SHP77 treated with DMSO at 0.1 percent for 48 hours (cell line): ENCODE data around the gene CST3.
"Not testable (repeated sequence)": the region's sequence is repeated elsewhere in the genome, so short reads cannot be mapped to it uniquely, and the experiment has no call there.

Source experiments
- DNase-seq: peaks from one replicate; lab custom pipeline; 2025; lab: John Stamatoyannopoulos, UW

The CST3 gene

DNA sequence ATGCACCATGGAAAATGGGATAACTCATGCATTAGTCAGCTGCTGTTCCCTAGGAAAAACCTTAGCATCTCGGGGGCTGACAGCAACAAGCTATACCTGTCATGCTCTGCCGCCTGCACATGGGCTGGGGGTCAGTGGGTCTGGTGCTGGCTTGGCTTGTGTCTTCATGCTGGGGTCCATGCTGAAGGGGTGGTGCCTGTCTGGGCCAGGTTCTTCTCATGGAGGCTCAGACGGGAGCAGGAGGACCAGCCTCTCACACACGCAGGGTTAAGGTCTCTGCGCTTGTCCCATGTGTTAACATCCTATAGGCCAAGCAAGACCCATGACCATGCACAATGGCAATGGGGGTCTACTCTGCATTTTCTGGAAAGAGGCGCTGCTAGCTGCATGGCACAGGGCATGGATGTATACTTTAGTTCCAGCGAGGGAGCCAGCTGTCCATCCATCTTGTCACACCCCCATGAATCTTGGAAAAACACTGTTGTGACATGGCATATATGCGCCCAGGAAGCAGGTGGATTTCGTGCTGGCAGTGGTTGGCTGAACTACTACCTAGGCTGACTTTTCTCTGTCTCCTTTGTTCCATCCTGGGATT, 24.6 kb upstream of the CST3 start:
- no peak for DNase-seq

DNA sequence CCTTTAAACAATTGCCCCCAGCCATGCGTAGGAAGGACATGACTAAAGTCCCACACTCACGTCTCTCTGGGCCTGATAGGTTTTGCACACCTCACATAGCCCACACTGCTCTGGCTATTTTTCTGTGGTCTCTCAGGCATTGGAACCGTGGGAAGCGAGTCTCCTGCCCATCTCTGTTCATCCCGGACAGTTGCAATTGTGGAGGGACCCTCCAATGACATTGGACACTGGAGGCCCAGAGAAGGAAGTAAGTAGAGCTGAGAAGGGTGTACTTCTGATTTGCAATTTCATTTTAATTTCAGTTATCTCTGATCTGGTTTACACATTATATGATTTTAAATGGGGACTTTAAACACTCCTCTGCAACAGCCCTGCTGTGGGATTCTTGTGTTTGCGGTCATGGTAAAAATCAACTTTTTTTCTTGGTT, 23.3 kb upstream of the CST3 start:
- no peak for DNase-seq

DNA sequence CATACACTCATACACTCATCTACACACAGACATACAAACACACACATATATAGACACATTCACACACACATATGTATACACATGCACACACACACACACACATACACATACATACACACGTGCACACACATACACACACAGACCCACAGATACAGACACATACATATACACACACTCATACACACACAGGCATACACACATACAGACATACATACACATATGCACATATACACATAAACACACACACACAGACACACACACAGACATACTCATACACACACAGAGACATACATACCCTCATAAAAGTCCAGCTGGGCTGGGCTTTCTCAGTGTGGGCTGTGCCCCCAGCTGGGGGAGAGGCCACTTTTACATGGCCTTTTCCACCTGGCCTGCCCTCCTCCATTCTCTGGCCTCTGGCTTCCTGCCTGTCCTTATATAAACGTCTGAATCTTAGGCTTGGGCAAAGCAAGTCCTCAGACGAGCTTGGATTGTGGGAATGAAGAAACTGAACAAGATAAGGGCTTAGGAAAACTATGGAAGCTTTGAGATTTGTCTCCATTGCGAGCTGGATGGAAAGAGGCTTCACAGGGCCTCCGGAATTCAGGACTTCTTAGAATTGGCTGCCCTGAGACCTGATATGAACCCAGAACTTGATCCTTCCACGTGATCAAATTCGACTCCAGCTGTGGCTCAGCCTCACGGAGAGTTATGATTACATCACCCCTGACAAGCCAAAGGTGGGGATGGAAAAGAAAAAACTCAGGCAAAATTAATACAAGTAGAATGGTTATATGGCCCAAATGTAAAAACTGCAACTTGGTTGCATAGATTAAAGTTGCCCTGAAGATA, 22.5 kb upstream of the CST3 start:
- no peak for DNase-seq

DNA sequence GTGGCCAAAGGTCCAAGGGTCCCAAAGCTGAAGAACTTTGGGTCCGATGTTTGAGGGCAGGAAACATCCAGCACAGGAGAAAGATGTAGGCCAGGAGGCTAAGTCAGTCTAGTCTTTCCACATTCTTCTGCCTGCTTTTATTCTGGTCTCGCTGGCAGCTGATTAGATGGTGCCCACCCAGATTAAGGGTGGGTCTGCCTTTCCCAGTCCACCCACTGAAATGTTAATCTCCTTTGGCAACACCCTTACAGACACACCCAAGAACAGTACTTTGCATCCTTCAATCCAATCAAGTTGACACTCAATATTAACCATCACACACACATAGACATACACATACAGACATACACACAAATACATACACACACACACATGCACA, 21.8 kb upstream of the CST3 start:
- DNase-seq = not testable (repeated sequence)

DNA sequence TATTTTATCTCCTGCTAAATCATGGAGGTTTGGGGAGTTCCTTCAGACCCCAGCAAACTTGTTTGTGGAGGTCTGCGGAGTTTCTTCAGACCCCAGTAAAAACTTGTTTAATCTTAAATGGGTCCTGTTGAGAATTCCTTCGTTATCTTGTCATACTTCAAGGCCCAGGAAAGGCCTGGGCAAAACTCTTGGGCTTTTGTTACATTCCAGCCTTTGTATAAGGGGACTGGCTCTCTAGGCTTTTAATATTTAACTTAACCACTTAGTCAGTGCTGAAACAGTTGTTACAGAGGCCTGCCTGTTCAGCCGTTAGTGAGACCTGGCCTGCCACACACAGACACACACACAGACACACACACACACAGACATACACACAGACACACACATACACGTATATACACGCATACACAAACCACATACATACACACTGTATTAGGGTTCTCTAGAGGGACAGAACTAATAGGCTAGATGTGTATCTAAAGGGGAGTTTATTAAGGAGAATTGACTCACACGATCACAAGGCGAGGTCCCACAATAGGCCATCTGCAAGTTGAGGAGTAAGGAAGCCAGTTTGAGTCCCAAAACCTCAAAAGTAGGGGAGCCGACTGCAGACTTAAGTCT, 21.3 kb upstream of the CST3 start:
- no peak for DNase-seq

DNA sequence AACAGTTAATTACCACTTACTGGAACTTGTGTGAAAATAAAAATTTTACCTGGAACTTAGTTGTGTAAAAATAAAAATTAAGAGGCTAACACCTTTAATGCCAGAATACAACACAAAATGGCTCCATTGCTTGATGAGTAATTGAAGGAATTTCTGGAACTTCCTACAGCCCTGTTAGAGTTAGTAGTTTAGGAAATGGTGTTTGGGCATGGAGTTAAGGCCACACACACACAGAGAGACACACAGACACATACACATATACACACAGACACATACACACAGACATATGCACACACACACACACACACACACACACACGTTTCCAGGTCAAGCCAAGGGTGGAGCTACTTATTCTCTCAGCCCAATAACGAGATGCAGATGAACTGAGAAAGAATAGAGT, 20.6 kb upstream of the CST3 start:
- DNase-seq = no peak

DNA sequence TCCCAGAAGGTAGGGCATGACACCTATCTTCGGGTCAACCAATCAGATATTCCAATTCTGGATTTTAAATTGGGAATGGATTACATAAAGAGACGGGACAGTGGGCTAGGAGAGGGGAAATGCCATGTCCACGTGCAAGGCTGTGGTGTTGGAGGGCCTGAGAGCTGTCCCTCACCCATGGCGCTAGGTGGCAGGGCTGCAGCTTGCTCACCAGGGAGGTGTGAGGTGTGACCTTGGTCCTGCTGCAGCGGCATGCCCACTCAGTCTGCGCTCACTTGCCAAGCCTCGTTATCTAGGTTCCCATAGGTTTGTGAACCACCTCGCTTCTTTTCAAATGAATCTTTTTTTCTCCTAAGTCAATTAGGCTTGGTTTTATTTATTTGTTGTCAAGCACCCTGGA, 19.4 kb upstream of the CST3 start:
- no peak for DNase-seq

DNA sequence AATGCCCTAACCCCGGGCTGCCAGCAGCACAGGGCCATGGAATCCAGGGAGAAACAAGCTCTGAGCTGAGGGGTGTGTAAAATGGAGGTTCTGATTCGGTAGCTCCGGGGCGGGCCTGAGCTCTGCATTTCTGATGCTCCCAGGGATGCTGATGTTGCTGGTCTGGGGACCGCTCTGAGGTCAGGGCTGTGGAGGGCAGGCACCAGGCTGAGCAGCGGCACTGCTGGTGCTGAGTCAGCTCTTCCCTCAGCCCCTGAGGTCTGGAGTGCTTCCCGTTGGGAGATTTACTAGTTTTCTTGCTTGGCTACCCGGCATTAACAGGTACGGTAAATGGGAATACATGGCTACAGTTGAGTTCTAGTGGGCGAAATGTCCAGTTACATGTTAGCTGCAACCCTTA, 18.6 kb upstream of the CST3 start:
- DNase-seq = no peak

DNA sequence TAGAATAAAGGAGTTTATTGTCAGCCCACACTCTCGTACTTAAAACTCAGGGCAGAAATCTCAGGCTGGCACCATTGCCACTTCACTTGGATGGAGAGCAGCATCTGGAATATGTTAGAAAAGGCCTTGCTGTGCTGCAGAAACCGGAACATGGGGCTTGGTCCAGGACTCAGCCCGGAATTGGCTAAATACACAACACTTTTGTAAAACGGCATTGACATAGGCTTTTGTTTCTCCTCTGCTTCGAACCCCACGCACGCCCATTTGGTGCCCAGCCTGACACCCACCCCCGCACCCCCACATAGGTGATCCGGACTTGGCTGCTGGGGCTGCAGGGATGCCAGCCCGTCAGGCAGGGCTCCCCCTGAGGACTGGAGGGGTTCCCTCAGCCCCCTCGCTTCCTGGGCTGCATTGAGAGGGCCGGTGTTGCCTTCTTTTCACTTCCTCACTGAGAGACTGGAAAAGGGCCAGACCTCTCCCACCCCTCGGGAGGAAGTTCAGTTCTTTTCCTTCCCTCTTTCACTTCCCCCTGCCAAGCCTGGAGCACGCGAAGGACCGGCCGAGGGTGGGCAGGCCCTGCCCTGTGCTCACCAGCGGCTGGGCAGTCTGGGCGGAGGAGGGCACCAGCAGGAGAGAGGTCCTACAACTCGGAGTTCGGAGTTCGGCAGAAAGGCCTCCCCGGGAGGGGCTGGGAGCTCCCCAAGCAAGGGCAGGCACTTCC, 17.9 kb upstream of the CST3 start:
- DNase-seq = no peak

DNA sequence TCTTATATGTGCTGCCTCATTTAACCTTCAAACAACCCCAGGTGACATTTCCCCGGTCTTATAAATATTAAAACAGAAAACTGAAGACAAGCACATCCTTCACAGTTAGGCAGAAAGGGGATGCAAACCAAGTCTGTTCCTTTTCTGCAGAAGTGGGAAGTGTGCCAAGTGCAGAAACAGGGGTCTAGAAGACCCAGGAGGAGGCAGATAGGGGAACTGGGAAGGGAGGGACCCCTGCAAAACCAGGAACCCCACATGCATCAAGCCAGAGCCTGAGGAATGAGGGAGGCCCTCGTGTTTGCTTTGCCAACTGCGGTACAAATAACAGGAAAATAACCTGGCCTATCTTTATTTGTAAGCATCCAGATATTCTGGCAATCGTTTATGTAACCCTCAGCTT, 17.0 kb upstream of the CST3 start:
- no peak for DNase-seq

DNA sequence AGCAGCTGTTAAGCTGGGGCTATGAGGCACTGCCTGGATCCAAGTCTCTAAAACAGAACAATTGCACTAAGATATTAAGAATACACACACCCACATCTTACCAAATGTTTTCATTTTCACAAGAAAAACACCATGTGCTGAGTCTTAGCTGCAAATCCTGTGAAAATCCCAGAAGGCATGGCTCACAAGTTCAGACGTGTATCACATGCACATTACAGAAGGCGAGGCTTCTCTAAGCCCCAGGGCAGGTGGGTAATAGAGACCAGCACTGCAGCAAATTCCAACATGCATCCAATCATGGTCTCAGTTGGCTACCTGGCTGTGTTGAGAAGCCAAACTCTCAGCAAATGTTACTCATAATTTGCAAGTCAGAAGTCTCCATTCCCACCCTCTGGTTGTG, 16.2 kb upstream of the CST3 start:
- no peak for DNase-seq

DNA sequence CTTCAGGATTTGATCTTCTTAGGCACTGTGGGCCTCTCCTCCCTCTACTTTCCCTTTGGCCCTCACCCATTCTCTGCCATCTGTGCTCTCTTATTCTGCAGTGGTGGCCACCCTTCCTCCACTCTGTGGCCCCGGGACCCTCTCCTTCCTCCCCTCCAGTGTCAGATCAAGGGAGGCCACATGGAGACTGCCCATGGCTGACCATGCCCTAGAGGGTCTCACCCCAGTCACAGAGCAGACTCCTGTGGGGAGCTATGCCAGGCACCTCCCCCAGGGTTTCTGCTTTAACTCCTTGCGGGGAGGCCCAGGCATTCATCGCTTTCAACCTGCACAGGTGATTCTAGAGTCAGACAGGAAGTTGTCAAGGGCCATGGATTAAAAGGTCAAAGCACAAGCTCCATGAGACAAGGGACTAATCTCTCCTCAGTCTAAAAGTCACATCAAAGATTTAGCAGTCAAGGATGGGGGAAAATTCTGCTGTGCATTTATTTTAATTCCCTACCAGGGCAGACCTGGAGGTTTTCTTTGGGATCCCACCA, 15.7 kb upstream of the CST3 start:
- no peak for DNase-seq

DNA sequence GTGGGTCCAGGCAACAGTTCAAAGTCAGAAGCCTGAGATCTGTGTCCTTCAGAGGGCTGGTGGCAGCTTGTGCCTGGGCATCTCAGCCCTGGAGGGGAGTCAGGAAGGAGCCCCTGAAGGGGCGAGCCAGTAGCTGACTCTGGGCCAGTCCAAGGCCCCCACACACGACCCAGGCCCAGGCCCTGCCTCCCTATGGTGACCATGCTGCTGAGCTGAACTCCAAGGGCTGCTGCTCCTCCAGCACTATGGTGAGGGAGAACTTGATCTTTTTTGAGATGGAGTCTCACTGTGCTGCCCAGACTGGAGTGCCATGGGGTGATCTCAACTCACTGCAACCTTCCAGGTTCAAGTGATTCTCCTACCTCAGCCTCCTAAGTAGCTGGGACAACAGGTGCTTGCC, 15.2 kb upstream of the CST3 start:
- no peak for DNase-seq

DNA sequence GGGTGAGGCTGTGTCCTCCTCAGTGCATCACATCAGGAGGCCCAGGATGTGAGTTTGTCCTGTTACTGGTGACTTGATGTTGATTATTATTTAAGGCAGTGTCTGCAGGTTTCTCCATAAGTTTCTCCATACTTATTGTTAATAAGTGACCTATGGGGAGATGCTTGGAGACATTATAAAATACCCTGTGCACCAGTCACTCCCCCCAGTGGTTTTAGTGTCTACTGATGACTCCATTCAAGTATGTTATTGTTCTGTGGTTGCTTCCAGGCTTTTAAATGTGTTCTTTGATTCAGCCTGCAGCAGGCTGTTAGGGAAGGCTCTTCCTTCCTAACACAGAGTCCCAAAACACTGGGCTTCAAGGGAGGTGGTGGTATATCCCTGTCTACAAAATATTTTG, 14.6 kb upstream of the CST3 start:
- DNase-seq = no peak

DNA sequence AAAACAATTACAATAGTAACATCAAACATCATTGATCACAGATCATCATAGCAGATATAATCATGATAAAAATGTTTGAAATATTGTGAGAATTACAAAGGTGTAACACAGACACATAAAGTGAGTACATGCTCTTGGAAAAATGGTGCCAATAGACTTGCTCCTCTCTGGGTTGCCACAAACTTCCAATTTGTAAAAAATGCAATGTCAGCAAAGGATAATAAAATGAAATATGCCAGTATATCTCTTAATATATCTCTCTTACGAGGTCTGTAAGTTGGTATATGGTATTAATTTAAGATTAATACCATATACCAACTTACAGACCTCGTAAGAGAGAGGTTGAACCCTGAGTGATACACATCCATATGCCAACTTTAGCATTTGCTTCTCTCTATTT, 13.4 kb upstream of the CST3 start:
- no peak for DNase-seq

DNA sequence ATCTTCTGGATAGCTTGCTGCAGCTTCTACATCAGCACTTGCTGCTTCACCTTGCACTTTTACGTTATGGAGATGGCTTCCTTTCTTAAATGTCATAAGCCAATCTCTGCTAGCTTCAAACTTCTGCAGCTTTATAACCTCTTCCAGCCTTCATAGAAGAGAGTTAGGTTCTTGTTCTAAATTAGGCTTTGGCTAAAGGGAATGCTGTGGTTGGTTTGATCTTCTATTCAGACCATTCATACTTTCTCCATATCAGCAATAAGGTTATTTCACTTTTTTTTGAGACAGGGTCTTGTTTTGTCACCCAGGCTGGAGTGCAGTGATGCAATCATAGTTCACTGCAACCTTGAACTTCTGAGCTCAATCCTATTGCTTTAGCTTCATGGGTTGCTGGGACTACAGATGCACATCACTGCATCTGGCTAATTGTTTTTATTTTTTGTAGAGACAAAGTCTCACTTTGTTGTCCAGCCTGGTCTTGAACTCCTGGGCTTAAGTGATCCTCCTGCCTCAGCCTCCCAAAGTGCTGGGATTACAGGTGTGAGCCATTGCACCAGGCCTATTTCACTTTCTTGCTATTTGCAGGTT, 12.2 kb upstream of the CST3 start:
- no peak for DNase-seq

DNA sequence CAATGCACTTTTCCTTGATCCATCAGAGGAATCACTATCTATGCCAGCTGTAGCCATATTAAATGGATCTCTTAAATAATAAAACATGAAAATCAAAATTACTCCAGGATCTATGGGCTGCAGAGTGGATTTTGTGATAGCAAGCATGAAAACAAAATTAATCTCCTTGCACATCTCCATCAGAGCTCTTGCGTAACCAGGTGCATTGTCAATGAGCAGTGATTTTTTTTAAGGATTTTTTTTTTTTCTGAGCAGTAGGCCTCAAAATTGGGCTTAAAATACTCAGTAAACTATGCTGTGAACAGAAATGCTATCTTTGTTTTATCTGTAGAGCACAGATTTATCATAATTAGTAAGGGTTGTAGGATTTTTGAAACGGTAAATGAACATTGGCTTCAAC, 11.5 kb upstream of the CST3 start:
- no peak for DNase-seq

DNA sequence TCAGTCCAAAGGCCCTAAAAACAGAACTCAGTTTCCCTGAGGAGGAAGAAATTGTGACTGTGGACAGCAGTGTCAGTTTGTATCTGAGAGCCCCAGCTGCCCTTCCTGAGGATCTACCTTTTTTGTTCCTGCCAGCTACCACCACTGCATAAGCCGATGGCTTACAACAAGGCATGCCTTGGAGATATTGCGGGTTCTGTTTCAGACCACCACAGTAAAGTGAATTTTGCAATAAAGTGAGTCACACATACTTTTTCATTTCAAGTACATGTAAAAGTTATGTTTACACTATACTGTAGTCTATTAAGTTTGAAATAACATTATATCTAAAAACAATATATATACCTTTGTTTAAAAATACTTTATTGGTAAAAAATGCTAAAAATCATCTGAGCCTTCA, 9.6 kb upstream of the CST3 start:
- no peak for DNase-seq

DNA sequence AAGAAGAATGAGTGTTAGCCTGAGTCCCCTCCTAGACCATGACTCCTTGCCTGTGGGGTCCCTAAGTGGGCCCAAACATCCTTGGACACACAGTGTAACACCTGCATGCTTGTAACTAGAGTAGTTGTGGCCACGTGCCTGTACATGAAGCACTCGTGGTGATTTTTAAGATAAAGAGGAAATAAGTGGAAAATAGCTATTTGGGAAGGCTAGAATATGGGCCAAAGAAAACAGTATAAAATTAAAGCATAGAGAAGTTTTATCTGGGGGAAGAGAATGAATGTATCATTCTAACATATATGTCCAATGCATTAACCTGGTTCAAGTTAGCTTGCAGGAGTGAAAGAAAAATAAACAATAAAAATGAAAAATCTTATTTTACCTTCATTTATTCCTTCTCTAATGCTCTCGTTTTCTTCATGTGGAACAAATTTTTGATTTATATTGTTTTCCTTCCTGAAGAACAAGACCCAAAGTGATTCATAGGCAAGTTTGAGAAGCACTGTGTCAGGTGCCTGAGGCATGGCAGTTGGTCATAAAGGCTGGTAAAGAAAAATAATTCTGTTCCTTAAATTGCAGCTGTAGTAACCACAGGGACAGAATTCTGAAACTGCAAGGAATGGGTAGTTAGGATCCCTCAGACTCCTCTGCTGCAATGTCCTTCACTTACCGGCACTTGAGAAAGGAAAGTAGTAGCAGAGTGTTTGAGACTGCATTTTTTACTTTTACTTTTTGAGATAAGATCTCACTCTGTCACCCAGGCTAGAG, 8.5 kb upstream of the CST3 start:
- no peak for DNase-seq

DNA sequence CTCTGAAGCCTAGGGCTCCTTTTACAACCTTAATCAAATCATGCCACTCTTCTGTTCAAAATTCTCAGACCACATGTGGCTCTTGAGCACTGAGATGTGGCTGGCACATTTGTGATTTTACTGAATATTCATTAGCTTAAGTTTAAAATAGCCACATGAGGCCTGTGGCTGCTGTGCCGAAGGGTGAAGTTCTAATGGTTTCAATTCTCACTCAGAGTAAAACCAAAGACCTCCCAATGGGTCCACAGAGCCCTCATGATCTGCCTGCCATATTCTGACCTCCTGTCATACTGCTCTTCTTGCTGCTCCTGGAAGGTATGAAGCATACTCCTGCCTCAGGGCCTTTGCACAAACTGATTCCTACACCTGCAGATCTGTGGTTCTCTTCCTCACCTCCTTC, 7.8 kb upstream of the CST3 start:
- DNase-seq = no peak

DNA sequence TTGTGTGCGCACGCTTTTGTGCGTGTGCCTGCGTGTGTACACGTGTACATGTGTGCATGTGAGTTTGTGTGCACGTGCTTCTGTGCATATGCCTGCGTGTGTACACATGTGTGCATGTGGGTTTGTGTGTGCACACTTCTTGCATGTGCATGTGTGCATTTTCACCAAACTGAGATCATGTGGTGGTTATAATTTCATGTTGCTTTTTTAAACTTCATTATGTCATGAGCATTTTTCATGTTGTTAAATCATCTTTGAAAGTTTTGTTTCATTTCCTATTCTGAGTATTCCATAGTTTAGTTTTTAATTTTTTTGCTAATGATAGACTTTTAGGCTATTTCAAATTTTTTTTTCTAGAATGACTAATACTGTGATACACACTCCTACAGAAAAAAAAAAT, 6.4 kb upstream of the CST3 start:
- no peak for DNase-seq
